Mesothelial cell of epicardium (in vitro differentiated cells): ENCODE measurements around the gene BUB3. TPM values are rescaled to one million over a fixed set of nuclear protein-coding genes. Genes with fewer than 3 reads are reported as not detected.

Experiments
- DNase-seq, 2 experiments: peaks; one replicate each; pipeline ENCODE4 v3.0.0; 2021; ENCODE audit warnings: low spot score in 2 of 2; ENCODE audit not compliant: unreplicated experiment in 2 of 2
- H3K27ac Mint-ChIP-seq: 2 replicates; pipeline ENCODE4 v1.8.0; 2021; ENCODE audit warnings: mixed read lengths
- H3K27me3 Mint-ChIP-seq: 2 replicates; pipeline ENCODE4 v1.8.0; 2021; ENCODE audit warnings: low read depth, mixed read lengths
- H3K36me3 Mint-ChIP-seq: 2 replicates; pipeline ENCODE4 v1.8.0; 2021; ENCODE audit warnings: mixed read lengths
- H3K4me1 Mint-ChIP-seq: 2 replicates; pipeline ENCODE4 v1.8.0; 2021; ENCODE audit warnings: mixed read lengths
- H3K4me3 Mint-ChIP-seq: 2 replicates; pipeline ENCODE4 v1.8.0; 2021; ENCODE audit warnings: mild to moderate bottlenecking, moderate library complexity, mixed read lengths
- H3K9me3 Mint-ChIP-seq: 2 replicates; pipeline ENCODE4 v1.8.0; 2021; ENCODE audit warnings: mixed read lengths
- total RNA-seq: library from RNA; stranded (reverse); gene quantifications from 3 replicates; pipeline ENCODE4 v1.2.1, GENCODE V29; 2021
- TF ChIP-seq, protein P1 (sequence below): fragments of 200-600 bp; sonication (generic); IDR thresholded peaks from one replicate; pipeline ENCODE4 v1.5.0; 2021; ENCODE audit warnings: antibody characterized with exemption; ENCODE audit not compliant: unreplicated experiment

Gene BUB3
- total RNA-seq, 1 donor from 2014 or later, result 71.5 TPM

DNA sequence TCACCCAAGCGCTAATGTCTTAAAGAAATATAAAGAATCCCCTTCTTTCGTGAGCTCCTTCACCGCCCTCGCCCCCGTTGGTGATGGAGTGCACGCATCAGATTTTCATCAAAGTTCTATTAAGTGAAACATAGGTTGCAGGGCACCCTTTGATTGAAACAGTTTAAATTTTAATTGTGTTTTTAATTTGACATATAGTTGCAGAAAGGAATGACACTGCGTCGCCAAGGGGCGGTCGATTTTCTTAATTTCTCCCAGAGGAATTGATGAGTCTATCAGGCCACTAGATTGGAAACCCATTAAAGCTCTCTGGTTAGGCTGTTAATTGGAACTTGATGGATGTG lies 10.4 kb upstream of the BUB3 start:
- Mint-ChIP-seq H3K27ac (no peak overlapping the region), H3K9me3 (no peaks in the 10 kb centered on the region), H3K36me3 (no peaks in the 10 kb centered on the region), H3K27me3 (peaks cover 95% of the 10 kb centered on the region), H3K4me3 (no peak overlapping the region), H3K4me1 (peaks cover 14% of the 10 kb centered on the region)
- TF ChIP-seq, protein P1, sequence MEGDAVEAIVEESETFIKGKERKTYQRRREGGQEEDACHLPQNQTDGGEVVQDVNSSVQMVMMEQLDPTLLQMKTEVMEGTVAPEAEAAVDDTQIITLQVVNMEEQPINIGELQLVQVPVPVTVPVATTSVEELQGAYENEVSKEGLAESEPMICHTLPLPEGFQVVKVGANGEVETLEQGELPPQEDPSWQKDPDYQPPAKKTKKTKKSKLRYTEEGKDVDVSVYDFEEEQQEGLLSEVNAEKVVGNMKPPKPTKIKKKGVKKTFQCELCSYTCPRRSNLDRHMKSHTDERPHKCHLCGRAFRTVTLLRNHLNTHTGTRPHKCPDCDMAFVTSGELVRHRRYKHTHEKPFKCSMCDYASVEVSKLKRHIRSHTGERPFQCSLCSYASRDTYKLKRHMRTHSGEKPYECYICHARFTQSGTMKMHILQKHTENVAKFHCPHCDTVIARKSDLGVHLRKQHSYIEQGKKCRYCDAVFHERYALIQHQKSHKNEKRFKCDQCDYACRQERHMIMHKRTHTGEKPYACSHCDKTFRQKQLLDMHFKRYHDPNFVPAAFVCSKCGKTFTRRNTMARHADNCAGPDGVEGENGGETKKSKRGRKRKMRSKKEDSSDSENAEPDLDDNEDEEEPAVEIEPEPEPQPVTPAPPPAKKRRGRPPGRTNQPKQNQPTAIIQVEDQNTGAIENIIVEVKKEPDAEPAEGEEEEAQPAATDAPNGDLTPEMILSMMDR, result no peak
- DNase-seq, result no peak

DNA sequence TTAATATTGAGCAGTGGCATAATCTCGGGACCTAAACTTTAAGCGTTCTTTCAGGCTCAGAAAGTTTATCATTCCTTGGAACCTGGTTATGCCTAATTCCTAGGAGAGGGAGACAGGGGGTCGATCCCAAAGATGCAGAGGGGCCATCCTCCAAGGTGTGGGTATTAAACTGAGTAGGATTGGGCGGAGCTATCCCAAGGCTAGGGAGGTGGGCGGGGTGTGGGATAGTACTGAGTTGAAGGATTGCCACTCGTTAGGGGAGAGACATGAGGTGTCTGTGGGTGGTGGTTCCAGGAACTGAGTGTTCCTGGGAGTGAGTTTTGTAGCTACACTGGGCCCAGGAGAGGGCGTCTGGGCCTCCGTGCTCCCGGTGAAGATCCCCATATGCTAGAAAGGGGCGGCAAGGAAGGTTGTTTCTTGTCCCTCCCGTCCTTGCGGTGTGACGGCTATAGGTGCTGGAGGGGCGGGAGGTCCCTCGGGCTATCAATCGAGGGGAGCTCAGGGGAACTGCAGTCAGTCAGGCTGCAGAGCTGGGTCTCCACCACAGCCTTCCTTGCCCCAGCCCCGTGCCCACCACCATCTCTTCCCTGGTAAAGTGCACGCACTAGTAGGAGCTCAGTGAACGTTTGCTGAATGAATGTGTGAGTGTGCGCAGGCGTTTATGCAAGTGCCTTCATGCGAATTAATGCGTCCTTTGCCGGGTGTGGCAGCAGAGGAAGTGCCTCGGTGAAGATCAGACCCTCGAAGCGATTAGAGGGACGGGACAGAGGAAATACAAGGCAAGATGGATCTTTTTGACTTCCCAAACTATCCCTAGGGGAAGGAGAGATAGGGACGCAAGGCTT lies 9.3 kb upstream of the BUB3 start:
- Mint-ChIP-seq H3K4me1 (peaks cover 12% of the 10 kb centered on the region), H3K9me3 (no peaks in the 10 kb centered on the region), H3K36me3 (no peaks in the 10 kb centered on the region), H3K27me3 (peaks cover 94% of the 10 kb centered on the region), H3K4me3 (no peak overlapping the region), H3K27ac (no peak overlapping the region)
- no peak for DNase-seq
- TF ChIP-seq, protein P1, result no peak

DNA sequence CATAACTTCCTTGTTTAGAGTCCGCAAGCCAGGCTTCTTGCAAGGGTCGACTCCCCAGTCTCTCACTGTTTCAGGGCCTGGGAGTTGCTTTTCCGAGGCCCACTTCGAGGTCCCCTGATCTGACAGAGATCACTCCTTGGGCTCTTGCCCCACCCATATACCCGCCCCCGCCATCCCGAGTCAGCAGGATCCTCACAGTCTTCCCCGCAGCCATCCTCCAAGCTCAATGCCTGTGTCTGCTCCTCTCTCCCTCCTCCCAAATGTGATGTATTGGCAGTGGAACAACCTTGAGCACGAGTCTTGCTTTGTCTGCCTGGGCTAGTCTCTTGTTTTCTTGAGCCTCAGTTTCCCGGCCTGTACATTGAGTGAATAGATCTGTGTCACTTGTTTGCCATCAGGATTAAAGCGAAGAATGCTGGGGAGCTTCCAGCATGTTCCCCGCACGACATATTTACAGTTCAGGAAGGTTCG lies 8.6 kb upstream of the BUB3 start:
- no peak overlapping the region for H3K4me3 Mint-ChIP-seq
- H3K4me1 Mint-ChIP-seq, result peaks cover 18% of the 10 kb centered on the region
- DNase-seq, result no peak
- no peaks in the 10 kb centered on the region for H3K9me3 Mint-ChIP-seq
- H3K36me3 Mint-ChIP-seq, result no peaks in the 10 kb centered on the region
- peaks cover 94% of the 10 kb centered on the region for H3K27me3 Mint-ChIP-seq
- no peak overlapping the region for H3K27ac Mint-ChIP-seq
- TF ChIP-seq, protein P1, result no peak

DNA sequence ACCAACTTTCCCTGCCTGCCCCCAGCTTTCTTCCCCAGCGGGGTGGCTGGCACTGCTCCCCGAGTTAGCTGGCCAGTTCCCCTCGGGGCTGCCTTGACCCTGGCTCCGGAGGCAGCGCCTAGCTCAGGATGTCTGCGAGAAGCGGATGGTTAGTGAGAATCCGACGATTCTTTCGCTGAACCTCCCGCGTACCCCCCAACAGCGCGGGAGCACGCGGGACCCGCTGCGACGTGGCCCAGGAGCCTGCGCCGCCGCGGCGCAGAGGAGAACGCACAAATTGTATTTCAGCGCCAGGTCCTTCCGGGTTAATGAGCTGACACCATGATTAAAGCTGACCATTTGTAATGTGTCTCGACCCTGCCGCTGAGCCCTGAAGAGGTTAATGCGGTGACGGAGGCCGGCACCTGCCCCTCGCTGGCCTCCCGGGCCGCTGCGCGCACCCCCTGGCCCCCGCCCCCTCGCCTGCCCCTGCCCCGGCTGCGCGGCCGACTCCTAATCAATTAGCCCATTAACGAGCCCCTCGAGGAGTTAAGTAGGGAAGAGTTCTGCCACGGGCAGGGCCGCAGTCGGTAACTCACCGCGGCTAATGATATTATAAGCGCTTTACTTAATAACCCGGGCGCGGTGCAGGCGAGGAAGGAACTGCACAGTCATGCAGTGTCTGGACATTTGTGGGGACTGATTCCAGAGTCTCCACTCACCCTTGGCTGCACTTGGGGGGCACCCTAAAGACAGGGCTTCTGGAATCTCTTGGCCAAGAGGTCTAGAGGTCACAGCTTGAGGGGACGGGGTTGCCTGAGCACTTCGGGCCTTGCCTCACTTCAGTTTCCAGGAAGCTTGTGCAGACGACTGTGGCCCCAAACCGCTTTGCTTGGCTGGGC lies 7.9 kb upstream of the BUB3 start:
- H3K4me1 Mint-ChIP-seq, result peaks cover 20% of the 10 kb centered on the region

DNA sequence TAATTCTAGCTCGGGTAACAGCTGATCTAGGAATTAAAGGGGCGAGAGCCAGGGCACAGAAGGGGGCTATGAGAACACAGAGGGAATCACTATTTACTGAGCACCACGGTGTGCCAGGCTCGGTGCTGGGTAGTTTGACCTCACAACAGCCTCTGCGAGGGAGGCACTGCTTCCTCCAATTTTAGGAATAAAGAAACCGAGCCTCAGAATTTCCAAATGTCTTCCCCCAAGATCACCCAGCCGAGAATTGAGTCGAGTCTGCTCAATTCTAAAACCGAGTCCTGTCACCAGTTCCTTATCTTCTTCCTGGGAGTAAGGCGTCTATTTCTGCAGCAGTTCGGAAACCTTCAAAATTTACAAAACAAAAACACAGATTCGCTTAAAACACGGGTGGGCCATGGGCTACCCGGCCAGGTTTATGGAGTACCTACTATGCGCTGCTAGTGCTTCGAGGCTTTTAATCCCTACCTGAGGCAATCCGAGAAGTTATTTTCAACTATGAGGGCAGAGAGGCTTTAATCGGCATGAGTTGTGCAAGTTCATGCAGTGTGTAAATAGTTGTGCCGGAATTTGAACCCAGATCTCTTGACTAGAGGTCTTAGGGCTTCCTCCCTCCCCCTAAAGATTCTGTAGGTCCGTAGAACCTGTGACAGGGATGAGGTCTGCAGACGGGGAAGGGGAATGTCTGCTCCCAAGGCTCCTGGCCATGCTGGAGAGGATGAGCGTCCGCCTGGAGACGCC lies 7.1 kb upstream of the BUB3 start:
- TF ChIP-seq, protein P1, result no peak
- no peak for DNase-seq
- no peaks in the 10 kb centered on the region for H3K36me3 Mint-ChIP-seq
- no peak overlapping the region for H3K27ac Mint-ChIP-seq
- H3K4me3 Mint-ChIP-seq, result no peak overlapping the region
- H3K27me3 Mint-ChIP-seq, result peaks cover 94% of the 10 kb centered on the region
- no peaks in the 10 kb centered on the region for H3K9me3 Mint-ChIP-seq
- H3K4me1 Mint-ChIP-seq, result peaks cover 20% of the 10 kb centered on the region

More for the DNA sequence above, 7.9 kb upstream of the BUB3 start:
- no peak overlapping the region for H3K27ac Mint-ChIP-seq
- peaks cover 94% of the 10 kb centered on the region for H3K27me3 Mint-ChIP-seq
- no peak for DNase-seq
- TF ChIP-seq, protein P1, result no peak
- no peak overlapping the region for H3K4me3 Mint-ChIP-seq
- no peaks in the 10 kb centered on the region for H3K36me3 Mint-ChIP-seq
- no peaks in the 10 kb centered on the region for H3K9me3 Mint-ChIP-seq
